Measurements from ENCODE around the gene AKAP1. TPM values are rescaled to one million over a fixed set of nuclear protein-coding genes. Genes with fewer than 3 reads are reported as not detected.
A peak's percentile ranks its signal among the peaks of the same experiment; 100 is the strongest.

Gene AKAP1
- total RNA-seq, 1 donor from 2014 or later: 214 TPM

GRCh38 chr17:57091186-57091618, 6.2 kb downstream of the AKAP1 start:
- H3K4me1 ChIP-seq: peaks cover 97% of the 10 kb centered on the region
- H3K4me3 ChIP-seq: peak overlapping the region; percentile 91
- peak; percentile 81 for DNase-seq
- H3K27me3 ChIP-seq (ENCODE audit: low read depth): no peaks in the 10 kb centered on the region
- intact Hi-C loops (cut with micrococcal nuclease): no loop called here
- H3K36me3 ChIP-seq: no peaks in the 10 kb centered on the region
- TF ChIP-seq CTCF (IDR thresholded peaks at IDR 0.05; ENCODE audit: borderline replicate concordance): no peak
- H3K27ac ChIP-seq (replicated peaks): peak overlapping the region; percentile 94
- H3K9me3 ChIP-seq (replicated peaks): no peaks in the 10 kb centered on the region

- peaks cover 97% of the 10 kb centered on the region for H3K4me1 ChIP-seq
- no peaks in the 10 kb centered on the region for H3K27me3 ChIP-seq (ENCODE audit: low read depth)
- intact Hi-C loops (cut with micrococcal nuclease): no loop called here
- H3K9me3 ChIP-seq (replicated peaks): no peaks in the 10 kb centered on the region
- H3K36me3 ChIP-seq: no peaks in the 10 kb centered on the region
- H3K4me3 ChIP-seq: peak overlapping the region; percentile 24
- H3K27ac ChIP-seq (replicated peaks): peak overlapping the region; percentile 94
- TF ChIP-seq CTCF (IDR thresholded peaks at IDR 0.05; ENCODE audit: borderline replicate concordance): no peak
- no peak for DNase-seq
Measured at GRCh38 chr17:57092171-57092570, 7.1 kb downstream of the AKAP1 start.

DNA sequence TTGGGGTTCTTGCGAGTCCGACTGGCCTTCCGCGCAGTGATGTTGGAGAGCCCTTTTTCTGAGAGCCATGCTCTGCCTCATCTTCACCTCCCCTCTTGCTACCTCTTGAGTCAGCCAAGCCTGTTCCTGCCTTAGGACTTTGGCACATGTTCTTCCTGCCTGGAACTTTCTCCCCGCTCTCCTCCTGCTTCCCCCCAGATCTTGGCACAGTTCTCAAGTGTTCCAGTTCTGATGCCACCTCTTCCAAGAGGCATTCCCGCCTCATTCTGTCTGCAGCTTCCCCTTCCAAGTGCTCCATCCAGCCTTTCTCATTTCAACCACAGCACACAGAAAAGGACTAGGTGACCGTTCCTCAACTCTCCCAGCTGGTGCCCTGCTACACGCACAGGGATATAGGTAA, 7.7 kb downstream of the AKAP1 start:
- no peaks in the 10 kb centered on the region for H3K9me3 ChIP-seq (replicated peaks)
- no peaks in the 10 kb centered on the region for H3K27me3 ChIP-seq (ENCODE audit: low read depth)
- TF ChIP-seq CTCF (IDR thresholded peaks at IDR 0.05; ENCODE audit: borderline replicate concordance): no peak
- H3K4me1 ChIP-seq: peaks cover 97% of the 10 kb centered on the region
- no peaks in the 10 kb centered on the region for H3K36me3 ChIP-seq
- no peak for DNase-seq
- intact Hi-C loops (cut with micrococcal nuclease): no loop called here
- peak overlapping the region; percentile 94 for H3K27ac ChIP-seq (replicated peaks)
- H3K4me3 ChIP-seq: peak overlapping the region; percentile 24

DNA sequence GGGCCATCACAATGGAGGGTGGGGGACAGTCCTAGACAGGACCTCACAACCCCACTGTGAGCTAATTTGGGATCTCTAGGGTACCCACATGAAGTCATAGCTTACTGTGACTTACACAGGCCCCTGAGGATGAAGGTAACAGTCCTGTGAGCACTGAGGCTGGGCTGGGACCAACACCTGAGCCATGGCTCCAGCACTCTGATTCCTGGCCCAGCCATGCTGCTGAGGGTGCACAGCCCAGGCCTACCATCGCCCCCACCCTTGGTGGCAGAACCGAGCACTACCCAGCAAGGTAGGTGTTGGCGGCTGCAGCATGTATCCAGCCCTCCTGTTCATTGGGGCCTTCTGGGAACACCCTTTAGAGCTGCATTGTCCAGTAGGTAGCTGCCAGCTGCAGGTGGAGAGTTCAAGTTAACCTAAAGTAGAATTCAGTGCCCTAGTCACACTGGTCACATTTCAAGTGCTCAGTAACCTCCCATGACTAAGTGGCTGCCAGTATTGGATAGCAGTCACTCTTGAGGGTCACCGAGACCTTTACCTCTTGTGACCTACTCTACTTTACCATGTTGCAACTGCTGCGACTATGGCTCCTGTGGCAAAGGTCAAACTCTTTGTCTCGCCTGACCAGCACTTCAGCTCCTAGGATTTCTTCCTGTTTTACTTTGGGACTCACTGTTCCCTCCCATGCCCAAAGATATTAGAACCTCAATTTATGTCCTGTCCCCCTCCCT, 11.6 kb downstream of the AKAP1 start:
- Histone ChIP-seq H3K27me3 (ENCODE audit: low read depth) (no peaks in the 10 kb centered on the region), H3K4me1 (peaks cover 99% of the 10 kb centered on the region), H3K36me3 (no peaks in the 10 kb centered on the region), H3K4me3 (peak overlapping the region; percentile 17), H3K27ac (replicated peaks) (peak overlapping the region; percentile 94), H3K9me3 (replicated peaks) (no peaks in the 10 kb centered on the region)
- DNase-seq: no peak
- TF ChIP-seq CTCF (IDR thresholded peaks at IDR 0.05; ENCODE audit: borderline replicate concordance): no peak
- intact Hi-C loops (cut with micrococcal nuclease): no loop called here

DNA sequence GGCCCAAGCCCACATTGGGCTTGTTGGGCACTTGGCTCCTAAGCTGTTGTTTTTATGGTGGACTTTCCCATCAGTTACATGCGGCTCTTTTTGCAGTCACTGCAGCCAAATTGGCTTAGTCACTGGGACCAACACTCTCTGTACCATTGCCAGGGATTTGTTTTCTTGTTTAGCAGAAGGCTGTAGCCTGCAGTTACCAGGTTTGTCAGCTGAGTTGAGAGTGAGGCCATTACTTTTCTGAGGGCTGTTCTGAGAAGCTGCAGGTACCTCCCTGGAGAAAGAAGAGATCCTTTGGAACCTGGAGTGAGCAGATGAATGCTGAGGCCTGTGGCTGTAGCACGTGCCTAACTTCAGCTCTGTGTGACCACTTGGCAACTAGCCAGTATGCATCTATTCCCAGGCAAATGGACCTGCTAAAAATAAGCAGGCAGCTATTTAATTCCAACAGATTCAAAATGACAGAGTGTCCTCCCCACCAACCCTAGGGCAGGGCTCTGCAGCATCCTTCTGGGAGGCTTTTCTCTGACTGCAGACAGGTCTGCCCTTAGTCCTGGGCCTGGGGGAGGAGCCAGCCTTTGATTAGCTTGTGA, 12.9 kb downstream of the AKAP1 start:
- Histone ChIP-seq H3K4me1 (peaks cover 99% of the 10 kb centered on the region), H3K9me3 (replicated peaks) (no peaks in the 10 kb centered on the region), H3K4me3 (no peak overlapping the region), H3K27me3 (ENCODE audit: low read depth) (no peaks in the 10 kb centered on the region), H3K36me3 (no peaks in the 10 kb centered on the region), H3K27ac (replicated peaks) (peak overlapping the region; percentile 94)
- no peak for TF ChIP-seq CTCF (IDR thresholded peaks at IDR 0.05; ENCODE audit: borderline replicate concordance)
- intact Hi-C loops (cut with micrococcal nuclease): no loop called here
- no peak for DNase-seq

Measured in left ventricle myocardium inferior (tissue), 1 donor.